HG02840 (cell line): ENCODE results near the gene PRKCE.

Source experiments
- ATAC-seq: cut with Tn5 transposase; IDR thresholded peaks from one replicate; pipeline ENCODE4 v1.9.1; 2021; ENCODE audit warnings: mild to moderate bottlenecking, moderate library complexity, moderate number of reproducible peaks; ENCODE audit not compliant: unreplicated experiment, low FRiP score

PRKCE gene

DNA sequence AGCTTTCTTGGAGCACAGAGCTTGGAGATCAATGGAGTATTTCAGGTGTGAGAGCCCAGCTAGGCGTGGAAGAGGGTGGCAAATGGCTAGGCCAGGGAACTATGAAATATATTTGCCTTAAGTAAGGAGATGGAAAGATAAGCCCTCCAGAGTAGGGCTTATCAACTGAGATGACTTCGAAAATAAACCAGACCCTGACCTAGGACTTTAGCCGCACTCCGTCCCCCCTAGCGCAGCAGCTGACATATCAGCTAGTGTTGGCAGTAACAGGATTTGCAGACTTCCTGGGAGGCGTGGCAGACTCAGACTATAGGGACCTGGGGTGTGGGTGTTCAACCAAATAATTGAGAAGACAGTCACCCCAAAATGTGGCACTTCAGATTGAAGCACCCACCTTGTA is 518.0 kb downstream of the PRKCE start:
- ATAC-seq: no peak

DNA sequence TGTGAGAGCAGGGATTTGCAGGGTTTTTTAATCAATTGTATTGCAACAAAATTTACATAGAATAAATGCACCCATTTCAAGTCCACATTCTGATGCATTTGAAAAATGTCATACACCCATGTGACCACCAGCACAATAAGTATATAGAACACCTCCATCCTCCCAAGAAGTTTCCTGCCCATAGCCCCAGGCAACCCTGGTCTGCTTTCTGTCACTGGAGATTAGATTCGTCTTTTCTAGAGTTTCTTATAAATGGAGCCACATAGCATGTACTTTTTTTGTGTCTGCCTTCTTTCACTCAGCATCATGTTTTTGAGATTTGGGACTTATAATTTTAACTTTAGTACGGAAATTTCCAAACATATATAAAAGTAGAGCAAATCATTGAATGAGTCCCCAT is 518.6 kb downstream of the PRKCE start:
- ATAC-seq: no peak

DNA sequence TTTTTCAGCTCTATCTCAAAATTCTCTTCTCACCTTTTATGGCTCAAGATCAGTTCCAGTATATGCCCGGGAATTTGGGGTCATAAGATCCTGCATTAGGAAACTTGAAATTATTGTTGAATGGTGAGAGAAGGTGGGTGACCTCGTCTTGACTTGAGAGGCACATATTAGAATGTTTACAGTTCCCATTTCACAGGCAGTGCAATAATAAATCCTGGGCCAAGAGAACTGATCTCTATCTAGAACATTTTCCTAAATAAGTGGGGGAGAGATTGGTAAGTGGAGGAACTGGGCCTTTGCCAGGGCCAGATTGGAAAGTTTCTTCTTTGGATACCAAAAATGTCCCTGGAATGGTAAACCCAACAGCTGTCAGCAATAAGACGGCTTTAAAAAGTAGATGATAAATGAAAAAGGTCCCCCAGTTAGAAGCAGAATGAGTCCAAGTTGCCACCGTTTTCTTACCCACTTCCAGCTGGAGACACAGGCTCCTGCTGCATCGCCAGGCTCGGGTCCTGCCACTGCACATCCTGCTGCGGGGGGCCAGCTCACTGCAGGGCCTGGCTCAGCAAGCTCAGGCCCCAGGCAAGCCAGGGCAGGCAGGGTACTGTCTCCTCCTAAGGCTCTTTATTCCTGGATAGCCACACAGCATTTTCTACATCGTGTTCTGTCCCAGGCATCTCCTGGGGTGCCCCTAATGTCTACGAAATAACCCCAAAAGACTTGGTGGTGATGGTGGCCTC is 519.3 kb downstream of the PRKCE start:
- no peak for ATAC-seq

DNA sequence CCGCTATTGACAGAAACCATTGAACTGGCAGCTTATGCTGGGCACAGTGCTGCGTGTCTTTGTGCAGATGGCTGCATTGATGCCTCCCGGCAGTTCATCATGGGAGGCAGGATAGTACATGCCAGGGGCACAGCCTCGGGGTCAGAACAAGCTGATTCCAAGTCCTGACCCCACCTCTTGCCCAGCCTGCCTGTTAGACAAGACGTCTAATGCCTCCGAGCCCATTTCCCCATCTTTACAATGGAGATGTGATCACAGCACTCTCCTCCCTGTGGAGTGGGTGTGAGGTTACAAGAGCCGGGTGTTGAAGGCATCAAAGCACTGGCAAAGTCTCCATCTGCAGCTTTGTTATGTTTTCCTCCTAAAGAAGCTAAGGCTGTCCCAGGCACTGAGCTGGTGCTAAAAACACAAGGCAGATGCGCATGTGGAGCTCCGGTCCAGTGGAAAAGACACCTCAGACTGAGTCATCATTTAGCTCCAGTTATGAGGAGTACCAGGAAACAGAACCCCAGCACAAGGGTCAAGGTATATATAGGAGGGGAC is 520.0 kb downstream of the PRKCE start:
- ATAC-seq: no peak

DNA sequence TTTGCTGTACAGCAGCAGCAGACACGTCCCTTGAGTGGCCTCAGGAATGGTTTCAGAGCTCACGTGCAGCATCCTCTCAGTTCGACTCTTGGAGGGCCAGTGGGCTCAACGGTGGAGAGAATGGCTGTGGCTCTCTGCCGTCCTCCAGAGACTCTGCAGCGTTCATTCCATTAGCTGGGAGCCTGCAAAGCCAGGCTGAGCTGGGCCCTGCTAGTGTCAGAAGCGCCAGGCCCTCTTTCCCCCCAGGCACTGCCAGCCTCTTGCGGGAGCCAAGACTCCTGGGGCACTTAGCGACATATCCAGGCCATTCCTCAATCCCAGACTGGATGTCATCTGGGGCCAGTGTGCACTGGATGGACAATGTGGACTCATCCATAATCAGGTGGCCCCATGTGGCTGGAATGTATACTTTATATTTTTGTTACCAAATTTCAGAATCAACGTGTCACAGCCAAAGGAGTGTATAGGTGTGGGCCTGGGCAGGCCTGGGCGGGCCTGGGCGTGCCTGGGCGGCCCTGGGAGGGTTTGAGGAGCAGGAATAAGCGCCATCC is 520.6 kb downstream of the PRKCE start:
- no peak for ATAC-seq

DNA sequence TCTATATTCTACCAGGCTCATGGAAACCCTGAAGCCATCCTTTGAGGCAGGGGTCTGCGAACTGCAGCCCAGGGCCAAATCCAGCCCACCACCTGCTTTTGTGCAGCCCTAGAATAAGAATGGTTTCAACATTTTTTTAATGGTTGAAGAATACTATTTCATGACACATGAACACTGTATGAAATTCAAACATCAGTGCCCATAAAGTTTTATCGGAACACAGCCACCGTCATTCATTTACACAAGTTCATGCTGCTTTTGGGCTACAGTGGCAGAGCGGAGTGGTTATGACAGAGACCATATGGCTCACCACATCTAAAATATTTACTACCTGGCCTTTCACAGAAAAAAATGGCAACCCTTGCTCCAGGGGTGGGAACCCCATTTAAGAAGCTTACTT is 521.6 kb downstream of the PRKCE start:
- ATAC-seq: no peak

DNA sequence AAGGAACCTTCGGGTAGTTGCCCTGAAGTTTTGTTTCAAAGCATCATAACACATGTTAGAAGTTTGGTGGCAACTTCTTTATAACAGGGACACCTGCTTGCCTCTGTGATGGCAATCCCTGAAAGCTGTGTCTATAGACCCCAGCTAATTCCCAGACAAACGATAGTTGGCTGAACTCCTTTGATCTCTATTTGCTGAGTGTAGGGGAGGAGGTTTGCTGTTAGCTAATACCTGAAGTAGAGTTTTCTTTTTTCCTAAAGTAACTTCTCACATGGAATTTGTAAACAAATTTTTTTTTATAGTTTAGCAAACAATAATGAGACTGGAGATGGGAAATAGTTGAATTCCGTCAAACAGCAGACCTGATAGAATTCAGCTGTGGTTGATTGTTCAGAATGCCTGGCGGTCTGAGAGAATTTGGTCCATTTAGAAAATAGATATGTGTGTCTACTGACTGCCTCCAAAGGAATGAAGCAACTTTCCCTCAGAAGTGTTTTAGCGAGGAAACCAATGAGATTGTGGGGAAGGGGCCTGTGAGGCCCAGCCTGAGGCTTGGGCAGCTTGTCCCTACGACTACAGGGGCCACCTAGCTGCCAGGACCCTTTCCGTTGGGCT is 522.3 kb downstream of the PRKCE start:
- no peak for ATAC-seq

DNA sequence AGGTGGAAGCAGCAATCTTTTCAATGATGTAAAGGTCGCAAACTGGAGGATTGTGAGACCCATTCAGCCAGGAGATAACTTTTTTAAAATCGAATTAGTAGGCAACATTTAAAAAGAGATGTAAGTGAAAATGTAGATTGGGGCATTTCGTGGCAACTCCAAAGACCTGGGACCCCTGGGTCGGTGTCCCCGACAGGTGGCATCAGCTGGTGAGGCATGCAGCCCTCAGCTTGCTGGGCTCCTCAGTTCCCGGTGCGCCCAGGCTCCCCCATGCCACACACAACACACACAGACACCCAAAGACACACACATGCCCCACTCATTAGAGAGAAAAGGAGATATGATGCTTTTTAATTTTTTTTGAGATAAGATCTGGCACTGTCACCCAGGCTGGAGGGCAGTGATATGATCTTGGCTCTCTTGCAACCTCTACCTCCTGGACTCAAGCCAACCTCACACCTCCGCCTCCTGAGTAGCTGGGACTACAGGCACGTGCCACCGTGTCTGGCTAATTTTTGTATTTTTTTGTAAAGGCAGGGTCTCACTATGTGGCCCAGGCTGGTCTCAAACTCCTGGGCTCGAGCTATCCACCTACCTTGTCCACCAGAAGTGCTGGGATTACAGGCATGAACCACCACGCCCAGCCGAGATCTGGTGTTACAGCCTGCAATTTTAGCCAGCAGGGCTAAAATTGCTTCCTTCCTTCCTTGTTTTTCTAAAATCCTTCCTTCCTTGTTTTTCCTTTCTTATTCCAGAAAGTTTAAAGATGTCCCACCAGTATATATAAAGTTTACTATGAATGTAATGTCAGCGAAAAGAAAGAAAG is 523.1 kb downstream of the PRKCE start:
- no peak for ATAC-seq

DNA sequence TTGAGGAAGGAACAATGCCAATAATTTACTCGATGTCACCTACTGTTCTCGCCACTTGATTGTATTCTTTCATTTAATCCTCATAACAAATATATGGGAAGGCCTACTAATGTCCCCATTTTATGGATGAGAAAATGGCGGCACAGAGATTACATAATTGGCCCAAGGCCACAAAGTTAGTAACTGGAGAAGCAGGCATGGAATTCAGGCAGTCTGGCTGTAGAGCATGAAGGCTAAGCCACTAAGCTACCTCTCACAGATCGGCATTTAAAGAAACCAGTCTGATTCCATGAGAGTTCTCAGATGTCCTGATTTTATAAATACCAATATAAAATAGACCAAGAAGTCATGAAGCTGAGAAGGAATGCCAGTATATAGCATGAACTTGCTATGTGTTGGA is 523.9 kb downstream of the PRKCE start:
- no peak for ATAC-seq

DNA sequence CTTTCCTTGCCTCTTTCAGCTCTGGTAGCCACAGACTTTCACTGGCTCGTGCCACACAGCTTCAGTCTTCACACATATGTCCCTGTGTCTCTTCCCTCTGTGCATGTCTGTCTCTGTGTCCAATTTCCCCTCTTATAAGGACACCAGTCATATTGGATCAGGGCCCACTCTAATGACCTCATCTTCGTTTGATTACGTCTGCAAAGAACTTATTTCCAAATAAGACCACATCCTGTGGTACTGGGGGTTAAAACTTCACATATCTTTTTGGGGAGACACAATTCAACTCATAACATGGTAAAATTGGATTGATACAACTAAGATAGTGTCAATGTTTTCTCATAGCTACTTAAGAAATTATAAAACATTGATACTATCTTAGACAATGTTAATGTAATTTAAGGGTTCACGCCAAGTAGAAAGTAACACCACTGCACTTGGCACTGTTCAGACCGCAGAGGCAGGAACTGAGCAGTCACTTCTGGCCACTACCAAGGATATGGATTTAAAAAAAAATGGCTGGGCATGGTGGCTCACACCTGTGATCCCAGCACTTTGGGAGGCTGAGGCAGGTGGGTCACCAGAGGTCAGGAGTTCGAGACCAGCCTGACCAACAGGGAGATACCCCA is 526.1 kb downstream of the PRKCE start:
- ATAC-seq: no peak

DNA sequence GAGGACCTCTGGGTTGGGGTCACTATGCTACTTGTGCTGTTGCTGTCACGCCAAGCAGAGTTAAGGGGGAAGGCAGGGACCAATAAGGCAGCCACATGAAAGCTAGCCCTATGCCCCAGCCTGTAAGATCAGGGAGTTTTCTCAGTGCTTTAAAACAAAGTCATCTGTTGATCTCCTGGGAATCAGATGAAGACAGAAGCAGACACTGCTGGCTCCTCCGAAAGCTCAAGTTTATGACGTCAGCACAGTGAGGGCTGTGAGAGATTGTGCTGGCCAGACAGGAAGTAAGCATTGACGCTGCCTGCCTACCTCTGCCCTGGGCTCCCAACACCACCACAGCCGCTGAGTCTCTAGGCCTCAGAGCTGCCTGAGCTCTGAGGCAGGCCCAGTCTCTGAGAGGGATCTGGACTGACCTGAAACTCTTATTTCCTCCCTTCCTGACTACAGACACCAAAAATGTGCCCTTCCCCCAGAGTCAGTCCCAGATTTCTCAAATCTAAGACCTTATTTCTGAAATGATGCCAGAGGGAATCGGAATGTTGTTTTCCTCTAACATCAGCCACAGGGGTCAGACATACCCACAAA is 527.7 kb downstream of the PRKCE start:
- no peak for ATAC-seq

DNA sequence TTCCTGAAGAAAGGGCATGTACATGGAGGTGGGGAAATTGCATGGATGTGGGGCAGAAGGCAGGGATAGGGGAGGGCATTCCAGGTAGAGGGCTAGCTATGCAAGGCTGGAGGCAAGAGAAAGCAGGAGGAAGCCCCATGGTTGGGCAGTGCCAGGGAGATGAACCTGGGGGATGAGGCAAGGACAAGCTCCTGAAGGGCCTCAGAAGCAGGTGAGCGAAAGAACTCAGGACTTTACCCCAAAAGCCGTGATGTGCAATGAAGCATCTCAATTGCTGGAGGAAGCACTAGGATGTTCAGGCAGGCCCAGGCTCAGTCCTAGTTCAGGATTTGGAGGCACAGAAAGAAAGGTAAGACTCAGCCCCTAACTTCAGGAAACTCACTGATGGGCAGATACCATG is 528.7 kb downstream of the PRKCE start:
- no peak for ATAC-seq

DNA sequence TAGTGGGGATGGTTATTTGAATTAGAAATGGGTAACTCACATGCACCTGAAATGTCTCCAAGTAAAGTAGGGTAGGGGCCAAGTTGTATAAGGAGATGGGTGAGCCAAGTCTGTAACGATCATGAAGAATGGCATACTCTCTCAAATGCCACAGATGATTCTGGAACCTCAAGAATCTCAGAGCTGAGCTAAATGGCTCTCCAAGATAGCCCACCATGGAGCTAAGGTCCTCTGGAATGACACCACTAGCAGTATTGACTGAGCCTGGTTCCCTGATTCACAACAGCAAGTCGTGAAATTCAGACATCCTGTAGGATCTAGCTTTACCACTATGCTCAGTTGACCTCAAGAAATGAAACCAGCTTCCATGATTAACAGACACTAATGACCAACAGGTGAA is 529.8 kb downstream of the PRKCE start:
- no peak for ATAC-seq

DNA sequence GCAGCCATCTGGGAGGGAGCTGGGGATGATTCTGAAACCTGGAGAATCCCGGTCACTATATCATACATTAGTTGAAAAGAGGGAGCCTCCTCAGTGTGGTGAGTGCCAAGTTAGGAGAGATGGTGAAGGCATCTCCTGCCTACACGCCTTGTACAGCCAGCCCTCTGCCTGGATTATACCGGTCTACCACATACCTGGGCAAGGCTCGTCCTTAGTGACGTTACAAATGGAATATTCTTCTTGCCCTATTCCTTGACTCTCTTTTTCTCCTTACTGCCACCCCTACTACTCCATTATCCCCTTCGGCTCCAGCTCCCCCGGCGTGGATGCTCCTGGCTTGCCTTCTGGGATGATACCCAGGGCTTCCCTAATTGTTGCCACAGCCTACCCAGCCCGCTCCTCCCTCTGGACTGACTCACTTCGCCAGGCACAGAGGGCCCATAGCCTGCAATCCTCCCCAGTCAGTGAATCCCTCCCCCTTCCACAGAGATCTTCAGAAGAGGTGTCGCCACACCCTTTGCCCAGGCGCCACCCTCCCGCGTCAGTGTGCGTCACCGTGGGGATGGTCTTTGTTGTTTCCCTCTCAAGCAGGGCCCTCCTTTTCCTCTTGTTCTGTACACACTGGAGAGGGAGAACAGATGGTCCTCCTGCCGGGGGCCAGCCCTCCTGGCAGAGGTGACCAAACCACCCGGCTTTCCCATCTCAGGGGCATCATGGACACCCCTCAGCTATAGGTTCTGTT is 530.5 kb downstream of the PRKCE start:
- ATAC-seq: no peak

DNA sequence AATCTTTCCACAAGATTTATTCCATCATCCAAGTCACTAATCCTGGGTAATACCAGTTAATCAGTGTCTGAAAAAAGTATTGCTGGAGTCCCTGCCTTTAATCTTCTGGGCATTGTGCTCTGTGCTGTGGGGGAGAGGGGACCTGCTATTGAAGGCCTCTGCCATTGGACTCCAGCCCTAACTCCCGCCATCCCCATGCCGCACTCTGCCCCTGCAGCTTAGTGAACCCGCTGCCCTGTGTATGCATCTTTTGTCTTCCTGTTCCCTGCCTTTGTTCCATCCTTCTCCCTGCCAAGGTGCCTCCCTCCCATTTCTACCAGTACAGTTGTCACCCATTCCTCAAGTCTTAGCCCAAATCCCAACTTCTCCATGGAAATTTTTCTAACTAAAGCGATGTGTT is 532.0 kb downstream of the PRKCE start:
- no peak for ATAC-seq

DNA sequence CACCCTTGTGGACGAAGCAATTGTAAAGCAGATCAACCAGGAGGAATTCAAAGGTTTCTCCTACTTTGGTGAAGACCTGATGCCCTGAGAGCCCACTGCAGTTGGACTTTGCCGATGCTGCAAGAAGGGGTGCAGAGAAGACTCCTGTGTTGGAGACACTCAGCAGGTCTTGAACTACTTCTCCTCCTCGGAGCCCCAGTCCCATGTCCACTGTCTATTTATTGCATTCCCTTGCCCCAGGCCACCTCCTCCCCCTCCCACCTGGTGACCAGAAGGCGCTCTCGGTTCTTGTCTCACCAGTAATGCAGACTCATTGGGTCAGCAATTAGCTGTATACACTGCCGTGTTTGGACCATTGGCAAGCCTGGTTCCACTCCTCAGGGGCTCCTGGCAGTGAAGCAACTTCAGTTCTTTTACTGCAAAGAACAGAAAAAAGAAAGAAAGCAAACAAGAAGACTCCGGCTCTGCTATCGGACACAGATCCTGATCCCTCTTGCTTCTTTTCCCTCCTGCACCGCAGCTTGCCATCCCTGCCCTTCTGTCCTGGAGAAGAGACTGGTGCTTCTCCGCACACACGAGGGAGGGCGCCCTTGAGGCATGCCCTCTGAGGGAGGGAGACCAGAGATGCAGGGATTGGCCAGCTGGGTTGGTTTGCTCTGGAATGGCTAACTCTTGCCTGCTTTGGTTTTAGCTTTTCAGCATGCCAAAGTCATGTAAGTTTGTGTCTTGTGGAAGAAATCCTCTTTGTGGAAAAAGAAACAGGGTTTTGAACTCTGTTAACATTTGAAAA is 533.5 kb downstream of the PRKCE start:
- ATAC-seq: no peak

DNA sequence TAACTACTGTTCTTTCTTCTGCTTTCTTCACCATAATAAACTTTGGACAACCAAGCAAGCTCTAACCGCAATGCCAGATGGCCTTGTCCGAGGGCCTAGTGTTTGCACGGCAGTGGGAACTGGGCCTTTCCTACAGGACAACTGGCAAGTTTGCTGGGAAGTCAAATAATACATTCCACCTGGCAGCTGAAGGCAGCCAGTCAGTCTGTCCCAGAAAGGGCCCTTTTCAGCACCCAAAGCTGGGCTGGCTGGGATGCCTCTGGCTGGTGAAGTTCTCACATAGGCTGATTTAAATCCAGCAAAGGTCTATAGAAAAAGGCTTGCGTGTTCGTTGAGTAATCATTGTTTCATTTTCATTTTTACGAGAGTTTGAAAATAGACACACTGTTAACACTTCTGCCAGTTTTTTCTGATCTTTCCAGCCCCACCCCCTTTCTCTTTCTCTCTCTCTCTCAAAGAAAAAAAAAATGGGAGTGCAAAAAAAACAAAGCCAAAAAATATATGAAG is 535.7 kb downstream of the PRKCE start:
- no peak for ATAC-seq

DNA sequence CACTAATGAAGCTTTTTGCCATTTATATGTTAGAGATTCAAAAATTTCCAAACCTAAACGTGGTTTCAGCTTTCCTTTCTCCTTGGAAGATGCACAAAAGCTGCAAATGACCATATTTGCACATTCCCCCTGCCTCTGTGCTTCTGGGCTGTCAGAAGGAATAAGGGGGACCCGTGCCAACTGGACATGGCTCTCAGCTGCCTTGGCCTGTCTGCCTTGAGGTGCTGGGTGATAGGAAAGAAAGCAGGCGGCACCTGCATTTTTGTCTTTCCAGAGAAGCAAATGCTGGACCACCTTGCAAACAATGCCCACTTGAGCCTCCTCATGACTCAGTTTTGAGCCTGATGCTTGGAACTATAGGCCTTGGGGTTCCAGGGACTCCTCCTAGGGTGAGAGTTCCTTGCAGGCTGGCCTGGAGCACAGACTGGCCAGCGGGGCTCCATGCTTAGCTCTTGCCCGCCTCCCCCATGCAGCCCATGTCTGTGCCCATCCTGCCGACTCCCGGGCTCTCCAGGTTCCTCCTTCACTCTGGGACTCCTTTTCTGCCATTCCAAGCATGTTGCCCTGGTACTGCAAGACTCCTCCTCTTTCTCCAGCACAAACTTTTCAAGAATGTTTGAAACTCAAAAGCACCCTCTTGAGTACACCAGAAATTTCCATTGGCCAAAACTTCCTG is 536.7 kb downstream of the PRKCE start:
- no peak for ATAC-seq
